ENCODE measurements around the gene BMI1.

Gene BMI1

DNA sequence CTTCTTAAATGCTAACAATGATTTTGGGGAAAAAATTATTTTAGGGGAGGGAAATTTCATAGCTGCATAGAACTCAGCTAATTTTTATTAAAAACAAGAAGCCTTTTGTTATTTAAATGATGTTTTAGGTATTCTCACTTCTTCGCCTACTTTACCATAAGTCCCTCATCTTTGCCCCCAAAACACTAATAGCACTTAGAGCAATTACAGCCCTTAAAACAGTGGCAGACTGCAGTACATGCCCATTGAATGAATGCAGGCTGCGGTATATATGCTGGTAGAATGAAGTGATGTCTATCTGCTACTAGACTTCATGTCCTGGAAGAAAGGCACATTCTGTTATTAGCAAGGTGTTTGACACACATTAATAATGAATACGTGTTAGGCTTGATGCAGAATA lies 21.5 kb downstream of the BMI1 start:
- Histone ChIP-seq H3K27ac (ENCODE audit: extremely low read depth, low read depth, low read length) (no peak overlapping the region), H3K36me3 (ENCODE audit: control insufficient read depth in 2 of 2, insufficient read depth in 1 of 2, low read length in 2 of 2) (no peaks in the 10 kb centered on the region), H3K4me3 (ENCODE audit: low read depth, low read length) (no peak overlapping the region), H3K9me3 (ENCODE audit: control insufficient read depth, insufficient read depth, low read depth, low read length) (no peaks in the 10 kb centered on the region), H3K4me1 (ENCODE audit: control insufficient read depth, insufficient read depth, low read length) (peaks cover 6% of the 10 kb centered on the region)
- no peak for TF ChIP-seq ZNF544 (tag by site-specific recombination; IDR thresholded peaks at IDR 0.05)
- no peak for TF ChIP-seq KLF1 (tag by site-specific recombination; IDR thresholded peaks at IDR 0.05)
- TF ChIP-seq ZNF174 (tag by site-specific recombination; IDR thresholded peaks at IDR 0.05): no peak
- TF ChIP-seq ZNF830 (tag by site-specific recombination; IDR thresholded peaks at IDR 0.05; ENCODE audit: low read depth): no peak
- no peak for TF ChIP-seq GLI4 (tag by site-specific recombination; IDR thresholded peaks at IDR 0.05)
- TF ChIP-seq, protein P1, sequence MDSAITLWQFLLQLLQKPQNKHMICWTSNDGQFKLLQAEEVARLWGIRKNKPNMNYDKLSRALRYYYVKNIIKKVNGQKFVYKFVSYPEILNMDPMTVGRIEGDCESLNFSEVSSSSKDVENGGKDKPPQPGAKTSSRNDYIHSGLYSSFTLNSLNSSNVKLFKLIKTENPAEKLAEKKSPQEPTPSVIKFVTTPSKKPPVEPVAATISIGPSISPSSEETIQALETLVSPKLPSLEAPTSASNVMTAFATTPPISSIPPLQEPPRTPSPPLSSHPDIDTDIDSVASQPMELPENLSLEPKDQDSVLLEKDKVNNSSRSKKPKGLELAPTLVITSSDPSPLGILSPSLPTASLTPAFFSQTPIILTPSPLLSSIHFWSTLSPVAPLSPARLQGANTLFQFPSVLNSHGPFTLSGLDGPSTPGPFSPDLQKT (IDR thresholded peaks at IDR 0.05; ENCODE audit: borderline replicate concordance, low read depth, low read length): no peak
- TF ChIP-seq SP7 (tag by site-specific recombination; IDR thresholded peaks at IDR 0.05): no peak
- no peak for TF ChIP-seq HOXD13 (CRISPR knock-in tag; IDR thresholded peaks at IDR 0.05; ENCODE audit: borderline replicate concordance)
- TF ChIP-seq ZNF621 (tag by site-specific recombination; IDR thresholded peaks at IDR 0.05): no peak
- no peak for TF ChIP-seq ZEB2 (tag by site-specific recombination; IDR thresholded peaks at IDR 0.05)
- no peak for TF ChIP-seq ZFP3 (tag by site-specific recombination; IDR thresholded peaks at IDR 0.05; ENCODE audit: low read depth)
- ChIA-PET CTCF (interaction anchor here (0.6 to 1.0 kb wide), 3 partner anchors 232 to 646 kb away, joined by 3 to 4 read pairs (median 3); no protein-coding TSS in a partner anchor), POLR2A (no interaction called here)

DNA sequence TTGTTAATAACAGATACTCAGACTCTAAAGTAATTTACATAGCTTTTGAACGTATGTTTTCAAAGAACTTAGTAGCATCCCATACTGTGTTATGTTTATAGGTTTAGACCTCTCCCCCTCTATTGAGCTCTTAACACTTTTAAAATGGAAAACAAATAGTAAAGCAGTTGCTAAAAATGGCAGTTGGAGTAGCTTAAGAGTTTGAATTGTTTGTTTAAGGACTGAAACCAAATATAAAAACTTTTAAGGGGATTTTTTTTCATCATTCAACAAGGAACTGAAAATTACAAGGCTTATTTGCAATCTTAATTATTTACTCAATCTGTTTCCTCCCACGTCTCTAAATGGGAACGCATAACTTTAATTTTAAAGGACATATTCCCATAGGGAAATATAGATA lies 22.8 kb downstream of the BMI1 start:
- Histone ChIP-seq H3K27ac (ENCODE audit: extremely low read depth, low read depth, low read length) (no peak overlapping the region), H3K4me1 (ENCODE audit: control insufficient read depth, insufficient read depth, low read length) (peaks cover 6% of the 10 kb centered on the region), H3K9me3 (ENCODE audit: control insufficient read depth, insufficient read depth, low read depth, low read length) (no peaks in the 10 kb centered on the region), H3K36me3 (ENCODE audit: control insufficient read depth in 2 of 2, insufficient read depth in 1 of 2, low read length in 2 of 2) (no peaks in the 10 kb centered on the region), H3K4me3 (ENCODE audit: low read depth, low read length) (no peak overlapping the region)
- POLR2A ChIA-PET: no interaction called here
- CTCF ChIA-PET: interaction anchor here (0.6 kb wide), 1 partner anchor 26 kb away, joined by 3 read pairs; no protein-coding TSS in a partner anchor
- no peak for TF ChIP-seq SP3 (tag by site-specific recombination; IDR thresholded peaks at IDR 0.05)
- TF ChIP-seq, protein P2, sequence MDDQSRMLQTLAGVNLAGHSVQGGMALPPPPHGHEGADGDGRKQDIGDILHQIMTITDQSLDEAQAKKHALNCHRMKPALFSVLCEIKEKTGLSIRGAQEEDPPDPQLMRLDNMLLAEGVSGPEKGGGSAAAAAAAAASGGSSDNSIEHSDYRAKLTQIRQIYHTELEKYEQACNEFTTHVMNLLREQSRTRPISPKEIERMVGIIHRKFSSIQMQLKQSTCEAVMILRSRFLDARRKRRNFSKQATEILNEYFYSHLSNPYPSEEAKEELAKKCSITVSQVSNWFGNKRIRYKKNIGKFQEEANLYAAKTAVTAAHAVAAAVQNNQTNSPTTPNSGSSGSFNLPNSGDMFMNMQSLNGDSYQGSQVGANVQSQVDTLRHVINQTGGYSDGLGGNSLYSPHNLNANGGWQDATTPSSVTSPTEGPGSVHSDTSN (CRISPR knock-in tag; IDR thresholded peaks at IDR 0.05): no peak
- no peak for TF ChIP-seq ZBTB8A (tag by site-specific recombination; IDR thresholded peaks at IDR 0.05)
- no peak for TF ChIP-seq ZNF138 (tag by site-specific recombination; IDR thresholded peaks at IDR 0.05; ENCODE audit: borderline replicate concordance)
- TF ChIP-seq SETDB1 (IDR thresholded peaks at IDR 0.05; ENCODE audit: insufficient read length, low read length): no peak
- no peak for TF ChIP-seq SP7 (tag by site-specific recombination; IDR thresholded peaks at IDR 0.05)
- no peak for TF ChIP-seq ZNF274 (IDR thresholded peaks at IDR 0.05; ENCODE audit: low read length)
- no peak for TF ChIP-seq ZNF274 (tag by site-specific recombination; IDR thresholded peaks at IDR 0.05; ENCODE audit: borderline replicate concordance)
- TF ChIP-seq, protein P3, sequence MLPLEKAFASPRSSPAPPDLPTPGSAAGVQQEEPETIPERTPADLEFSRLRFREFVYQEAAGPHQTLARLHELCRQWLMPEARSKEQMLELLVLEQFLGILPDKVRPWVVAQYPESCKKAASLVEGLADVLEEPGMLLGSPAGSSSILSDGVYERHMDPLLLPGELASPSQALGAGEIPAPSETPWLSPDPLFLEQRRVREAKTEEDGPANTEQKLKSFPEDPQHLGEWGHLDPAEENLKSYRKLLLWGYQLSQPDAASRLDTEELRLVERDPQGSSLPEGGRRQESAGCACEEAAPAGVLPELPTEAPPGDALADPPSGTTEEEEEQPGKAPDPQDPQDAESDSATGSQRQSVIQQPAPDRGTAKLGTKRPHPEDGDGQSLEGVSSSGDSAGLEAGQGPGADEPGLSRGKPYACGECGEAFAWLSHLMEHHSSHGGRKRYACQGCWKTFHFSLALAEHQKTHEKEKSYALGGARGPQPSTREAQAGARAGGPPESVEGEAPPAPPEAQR (tag by site-specific recombination; IDR thresholded peaks at IDR 0.05): no peak
- TF ChIP-seq, protein P4, sequence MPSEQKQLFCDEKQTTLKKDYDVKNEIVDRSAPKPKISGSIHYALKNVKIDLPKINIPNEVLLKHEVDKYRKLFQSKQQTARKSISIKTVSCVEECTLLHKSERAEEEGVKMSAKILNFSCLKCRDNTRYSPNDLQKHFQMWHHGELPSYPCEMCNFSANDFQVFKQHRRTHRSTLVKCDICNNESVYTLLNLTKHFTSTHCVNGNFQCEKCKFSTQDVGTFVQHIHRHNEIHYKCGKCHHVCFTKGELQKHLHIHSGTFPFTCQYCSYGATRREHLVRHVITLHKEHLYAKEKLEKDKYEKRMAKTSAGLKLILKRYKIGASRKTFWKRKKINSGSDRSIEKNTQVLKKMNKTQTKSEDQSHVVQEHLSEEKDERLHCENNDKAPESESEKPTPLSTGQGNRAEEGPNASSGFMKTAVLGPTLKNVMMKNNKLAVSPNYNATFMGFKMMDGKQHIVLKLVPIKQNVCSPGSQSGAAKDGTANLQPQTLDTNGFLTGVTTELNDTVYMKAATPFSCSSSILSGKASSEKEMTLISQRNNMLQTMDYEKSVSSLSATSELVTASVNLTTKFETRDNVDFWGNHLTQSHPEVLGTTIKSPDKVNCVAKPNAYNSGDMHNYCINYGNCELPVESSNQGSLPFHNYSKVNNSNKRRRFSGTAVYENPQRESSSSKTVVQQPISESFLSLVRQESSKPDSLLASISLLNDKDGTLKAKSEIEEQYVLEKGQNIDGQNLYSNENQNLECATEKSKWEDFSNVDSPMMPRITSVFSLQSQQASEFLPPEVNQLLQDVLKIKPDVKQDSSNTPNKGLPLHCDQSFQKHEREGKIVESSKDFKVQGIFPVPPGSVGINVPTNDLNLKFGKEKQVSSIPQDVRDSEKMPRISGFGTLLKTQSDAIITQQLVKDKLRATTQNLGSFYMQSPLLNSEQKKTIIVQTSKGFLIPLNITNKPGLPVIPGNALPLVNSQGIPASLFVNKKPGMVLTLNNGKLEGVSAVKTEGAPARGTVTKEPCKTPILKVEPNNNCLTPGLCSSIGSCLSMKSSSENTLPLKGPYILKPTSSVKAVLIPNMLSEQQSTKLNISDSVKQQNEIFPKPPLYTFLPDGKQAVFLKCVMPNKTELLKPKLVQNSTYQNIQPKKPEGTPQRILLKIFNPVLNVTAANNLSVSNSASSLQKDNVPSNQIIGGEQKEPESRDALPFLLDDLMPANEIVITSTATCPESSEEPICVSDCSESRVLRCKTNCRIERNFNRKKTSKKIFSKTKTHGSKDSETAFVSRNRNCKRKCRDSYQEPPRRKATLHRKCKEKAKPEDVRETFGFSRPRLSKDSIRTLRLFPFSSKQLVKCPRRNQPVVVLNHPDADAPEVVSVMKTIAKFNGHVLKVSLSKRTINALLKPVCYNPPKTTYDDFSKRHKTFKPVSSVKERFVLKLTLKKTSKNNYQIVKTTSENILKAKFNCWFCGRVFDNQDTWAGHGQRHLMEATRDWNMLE (tag by site-specific recombination; conservative IDR thresholded peaks at IDR 0.05; ENCODE audit: low read depth): no peak
- TF ChIP-seq ZNF10 (tag by site-specific recombination; IDR thresholded peaks at IDR 0.05): no peak
- no peak for TF ChIP-seq ZNF16 (tag by site-specific recombination; IDR thresholded peaks at IDR 0.05; ENCODE audit: low read depth)
- TF ChIP-seq, protein P5, sequence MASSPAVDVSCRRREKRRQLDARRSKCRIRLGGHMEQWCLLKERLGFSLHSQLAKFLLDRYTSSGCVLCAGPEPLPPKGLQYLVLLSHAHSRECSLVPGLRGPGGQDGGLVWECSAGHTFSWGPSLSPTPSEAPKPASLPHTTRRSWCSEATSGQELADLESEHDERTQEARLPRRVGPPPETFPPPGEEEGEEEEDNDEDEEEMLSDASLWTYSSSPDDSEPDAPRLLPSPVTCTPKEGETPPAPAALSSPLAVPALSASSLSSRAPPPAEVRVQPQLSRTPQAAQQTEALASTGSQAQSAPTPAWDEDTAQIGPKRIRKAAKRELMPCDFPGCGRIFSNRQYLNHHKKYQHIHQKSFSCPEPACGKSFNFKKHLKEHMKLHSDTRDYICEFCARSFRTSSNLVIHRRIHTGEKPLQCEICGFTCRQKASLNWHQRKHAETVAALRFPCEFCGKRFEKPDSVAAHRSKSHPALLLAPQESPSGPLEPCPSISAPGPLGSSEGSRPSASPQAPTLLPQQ (tag by site-specific recombination; IDR thresholded peaks at IDR 0.05): no peak
- TF ChIP-seq, protein P6, sequence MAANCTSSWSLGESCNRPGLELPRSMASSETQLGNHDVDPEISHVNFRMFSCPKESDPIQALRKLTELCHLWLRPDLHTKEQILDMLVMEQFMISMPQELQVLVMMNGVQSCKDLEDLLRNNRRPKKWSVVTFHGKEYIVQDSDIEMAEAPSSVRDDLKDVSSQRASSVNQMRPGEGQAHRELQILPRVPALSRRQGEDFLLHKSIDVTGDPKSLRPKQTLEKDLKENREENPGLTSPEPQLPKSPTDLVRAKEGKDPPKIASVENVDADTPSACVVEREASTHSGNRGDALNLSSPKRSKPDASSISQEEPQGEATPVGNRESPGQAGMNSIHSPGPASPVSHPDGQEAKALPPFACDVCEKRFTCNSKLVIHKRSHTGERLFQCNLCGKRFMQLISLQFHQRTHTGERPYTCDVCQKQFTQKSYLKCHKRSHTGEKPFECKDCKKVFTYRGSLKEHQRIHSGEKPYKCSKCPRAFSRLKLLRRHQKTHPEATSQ (tag by site-specific recombination; IDR thresholded peaks at IDR 0.05): no peak
- no peak for TF ChIP-seq ZNF335 (tag by site-specific recombination; conservative IDR thresholded peaks at IDR 0.05)
